GM18870 (cell line): Measurements from ENCODE around the gene ASCC2.
"Not testable (repeated sequence)": the region's sequence is repeated elsewhere in the genome, so short reads cannot be mapped to it uniquely, and the experiment has no call there.

Source experiments
- ATAC-seq: cut with Tn5 transposase; IDR thresholded peaks from one replicate; pipeline ENCODE4 v1.9.1; 2021; ENCODE audit warnings: moderate library complexity; ENCODE audit not compliant: unreplicated experiment

Gene ASCC2

DNA sequence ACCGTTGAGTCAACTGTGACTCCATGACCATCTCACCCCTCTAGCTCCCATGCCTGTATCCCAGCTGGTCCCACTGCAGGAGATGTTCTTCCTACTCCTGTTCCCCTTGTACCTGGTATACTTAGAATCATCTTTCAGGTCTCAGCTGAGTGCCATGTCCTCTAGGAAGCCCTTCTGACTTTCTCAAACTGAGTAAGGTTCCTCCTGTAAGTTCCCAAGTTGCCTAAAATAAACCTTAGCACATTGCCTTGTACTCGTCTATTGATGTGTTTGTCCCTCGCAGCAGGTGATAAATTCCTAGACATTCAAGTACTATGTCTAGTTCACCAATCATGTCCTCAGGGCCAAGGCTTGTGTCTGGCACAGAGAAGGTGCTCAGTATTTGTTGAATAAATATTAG lies 18.4 kb upstream of the ASCC2 start:
- ATAC-seq: no peak

DNA sequence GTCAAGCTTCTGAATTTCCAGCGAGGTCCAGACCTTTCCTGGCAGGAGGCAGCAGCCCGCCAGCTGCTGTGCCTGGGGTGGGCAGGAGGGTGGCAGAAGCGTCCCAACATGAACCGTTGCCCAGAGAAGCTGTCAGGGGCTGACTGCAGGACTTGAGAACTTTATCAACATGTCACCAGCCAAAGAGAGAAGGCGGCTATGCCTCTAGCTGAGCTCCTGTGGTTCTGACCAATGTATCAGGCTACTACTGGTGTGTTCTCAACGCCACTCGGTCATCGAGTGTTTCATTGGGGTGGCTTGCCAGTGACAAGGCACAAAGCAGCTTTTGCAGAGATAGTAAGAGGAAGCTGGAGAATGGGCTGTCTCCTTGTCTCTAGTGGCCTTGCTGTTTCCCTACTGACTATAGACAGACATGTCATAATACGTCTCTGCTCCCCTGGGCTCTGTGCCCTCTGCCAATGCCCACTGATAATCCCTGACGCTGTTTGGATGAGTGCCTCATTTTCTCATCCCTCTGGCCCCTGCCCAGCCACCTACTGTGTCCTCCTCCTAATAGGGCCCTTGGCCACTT lies 17.6 kb upstream of the ASCC2 start:
- no peak for ATAC-seq

DNA sequence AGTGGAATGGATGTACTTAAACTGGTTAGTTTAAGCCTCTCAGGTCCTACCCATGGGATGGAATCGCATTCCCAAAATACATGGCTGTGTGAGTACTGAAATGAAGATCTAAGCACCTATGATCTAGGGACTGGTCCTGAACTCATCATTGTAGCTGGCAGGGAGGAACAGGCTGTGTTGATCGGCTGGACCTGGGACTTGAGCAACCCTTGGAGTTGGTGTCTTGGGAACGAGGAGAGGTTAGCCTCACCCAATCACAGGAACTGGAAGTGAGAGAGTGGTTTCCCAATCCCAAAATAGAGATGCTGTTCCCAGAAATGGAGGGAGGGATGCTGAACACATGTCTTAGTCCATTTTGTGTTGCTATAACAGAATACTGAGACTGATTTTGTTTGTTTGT lies 16.4 kb upstream of the ASCC2 start:
- no peak for ATAC-seq

DNA sequence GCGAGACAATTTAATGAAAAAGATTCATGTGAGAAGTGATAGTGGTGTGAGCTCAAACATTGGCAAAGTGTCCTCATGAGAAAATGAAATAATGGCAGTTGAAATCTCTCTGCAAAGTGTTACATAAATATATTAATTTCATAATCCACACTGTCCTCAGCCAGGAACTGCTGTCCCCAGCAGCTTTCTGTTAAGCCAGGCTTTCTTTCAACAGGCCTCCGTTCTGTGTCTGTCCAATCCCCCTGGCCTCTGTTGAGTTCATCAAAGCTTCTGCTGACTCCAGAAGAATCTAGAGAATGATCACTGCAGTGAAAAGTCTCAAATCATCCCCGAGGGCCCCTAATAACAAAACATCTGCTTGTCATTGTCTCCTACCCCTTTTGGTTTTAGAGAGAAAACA lies 10.0 kb upstream of the ASCC2 start:
- no peak for ATAC-seq

DNA sequence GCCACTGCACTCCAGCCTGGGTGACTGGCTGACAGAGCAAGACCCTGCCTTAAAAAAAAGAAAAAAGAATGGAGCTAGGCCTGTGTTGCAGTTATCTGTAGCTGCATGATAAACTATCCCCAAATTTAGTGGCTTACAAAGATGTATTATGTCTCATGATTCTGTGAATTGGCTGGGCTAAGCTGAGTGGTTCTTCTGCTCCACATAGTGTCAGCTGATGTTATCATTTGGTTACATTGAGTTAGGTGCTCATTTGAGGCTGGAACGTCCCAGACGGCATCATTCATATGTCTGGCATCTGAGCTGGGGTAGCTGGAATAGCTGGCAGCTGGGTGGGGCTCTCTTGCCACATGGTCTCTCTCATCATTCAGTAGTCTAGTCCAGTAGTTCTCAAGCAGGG lies 8.2 kb upstream of the ASCC2 start:
- no peak for ATAC-seq

DNA sequence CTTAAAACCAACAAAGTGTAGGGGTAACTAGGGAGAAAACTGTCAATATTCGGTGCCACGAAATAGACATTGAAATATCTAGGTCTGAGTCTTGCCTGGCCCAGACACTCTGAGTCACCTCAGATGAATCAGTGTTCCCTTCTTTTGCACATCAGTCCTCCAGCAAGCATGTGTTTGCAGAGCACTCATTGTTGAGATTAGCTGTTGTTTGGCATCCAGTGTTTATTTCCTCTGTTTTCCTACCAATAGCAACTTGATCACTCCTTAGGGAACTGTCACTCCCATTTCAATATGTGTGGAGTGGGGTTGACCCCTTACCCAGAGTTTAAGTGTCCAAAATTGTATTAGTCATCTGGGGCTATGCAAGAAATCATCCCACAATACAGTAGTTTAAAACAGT lies 4.7 kb upstream of the ASCC2 start:
- no peak for ATAC-seq

DNA sequence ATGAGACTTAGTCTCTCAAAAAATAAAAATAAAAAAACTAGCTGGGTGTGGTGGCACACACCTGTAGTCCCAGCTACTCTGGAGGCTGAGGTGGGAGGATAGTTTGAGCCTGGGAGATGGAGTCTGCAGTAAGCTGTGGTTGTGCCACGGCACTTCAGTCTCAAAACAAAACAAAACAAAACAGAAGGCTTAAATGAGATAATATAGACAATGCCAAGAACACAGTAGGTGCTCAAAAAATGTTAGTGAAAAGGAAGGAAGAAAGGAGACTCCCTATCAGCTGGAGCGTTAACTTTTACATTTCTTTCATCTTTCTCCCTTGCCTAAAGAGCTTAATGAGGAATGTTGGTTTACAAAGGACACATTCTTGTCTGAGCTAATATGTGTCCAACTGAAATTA lies 4.1 kb upstream of the ASCC2 start:
- no peak for ATAC-seq

DNA sequence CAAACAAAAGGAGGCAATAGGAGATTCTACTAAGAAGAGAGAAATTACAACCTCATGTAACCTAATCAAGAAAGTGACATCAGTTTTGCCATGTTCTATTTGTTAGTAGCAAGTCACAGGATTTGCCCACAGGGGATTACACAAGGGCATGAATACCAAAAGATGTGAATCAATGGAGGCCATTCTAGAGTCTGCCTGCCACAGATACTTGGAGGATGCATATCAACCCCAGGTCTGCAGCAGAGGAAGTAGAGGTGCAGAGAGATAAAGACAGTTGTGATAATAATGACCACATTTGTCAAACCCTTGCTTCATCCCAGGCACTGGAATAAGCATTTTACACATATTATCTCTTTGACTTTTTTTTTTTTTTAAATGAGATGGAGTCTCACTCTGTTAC lies 2.4 kb upstream of the ASCC2 start:
- ATAC-seq: no peak

DNA sequence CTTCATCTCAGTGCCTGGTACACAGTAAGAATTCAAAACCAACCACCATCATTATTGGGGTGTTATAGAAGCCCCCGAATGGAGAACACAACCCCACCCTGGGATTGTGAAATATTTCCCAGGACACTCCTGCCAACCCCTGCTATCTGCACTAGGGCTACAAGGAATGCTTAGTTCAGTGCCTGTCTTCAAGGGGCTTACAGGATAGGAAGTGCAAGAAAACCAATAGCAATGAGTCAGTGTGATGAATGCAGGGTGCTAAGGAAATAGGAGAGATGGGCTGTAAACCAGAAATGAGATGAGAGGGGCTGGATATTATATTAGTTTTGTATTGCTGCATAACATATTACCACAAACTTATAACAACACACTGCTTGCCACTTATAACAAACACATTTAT lies 965 bp upstream of the ASCC2 start:
- no peak for ATAC-seq

DNA sequence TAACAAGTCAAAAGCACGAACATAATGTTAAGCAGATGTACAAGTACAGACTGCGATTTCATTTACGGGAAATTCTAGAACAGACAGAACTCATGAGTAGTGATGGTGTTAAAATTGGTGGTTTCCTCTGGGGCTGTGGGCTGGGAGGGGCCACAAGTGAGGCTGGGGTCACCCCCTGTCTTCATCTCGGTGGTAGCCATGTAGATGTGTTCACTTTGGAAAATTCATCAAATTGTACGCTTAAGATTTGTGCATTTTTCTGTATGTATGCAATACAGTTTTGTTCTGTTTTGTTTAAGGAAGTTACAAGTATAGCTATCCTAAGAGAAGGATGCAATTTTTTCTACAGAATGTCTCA lies 504 bp upstream of the ASCC2 start:
- peak; percentile 3 for ATAC-seq

DNA sequence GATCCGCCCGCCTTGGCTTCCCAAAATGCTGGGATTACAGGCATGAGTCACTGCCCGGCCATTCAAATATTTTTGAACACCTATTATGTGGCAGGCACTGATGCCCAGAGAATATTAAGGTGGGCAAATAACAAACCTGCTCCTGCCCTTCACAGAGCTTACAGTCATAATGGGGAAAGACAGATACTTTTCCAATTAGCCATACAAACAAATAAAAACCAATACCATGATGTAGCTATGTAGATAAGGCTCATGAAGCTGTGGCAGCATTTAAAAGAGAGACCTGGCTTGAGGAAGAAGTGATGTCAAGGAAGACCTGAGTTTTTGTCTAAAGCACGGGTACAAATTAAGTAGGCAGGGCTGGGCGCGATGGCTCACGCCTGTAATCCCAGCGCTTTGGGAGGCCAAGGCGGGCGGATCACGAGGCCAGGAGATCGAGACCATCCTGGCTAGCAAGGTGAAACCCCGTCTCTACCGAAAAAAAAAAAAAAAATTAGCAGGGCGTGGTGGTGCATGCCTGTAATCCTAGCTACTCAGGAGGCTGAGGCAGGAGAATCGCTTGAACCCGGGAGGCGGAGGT lies 1.2 kb downstream of the ASCC2 start:
- not testable (repeated sequence) for ATAC-seq

DNA sequence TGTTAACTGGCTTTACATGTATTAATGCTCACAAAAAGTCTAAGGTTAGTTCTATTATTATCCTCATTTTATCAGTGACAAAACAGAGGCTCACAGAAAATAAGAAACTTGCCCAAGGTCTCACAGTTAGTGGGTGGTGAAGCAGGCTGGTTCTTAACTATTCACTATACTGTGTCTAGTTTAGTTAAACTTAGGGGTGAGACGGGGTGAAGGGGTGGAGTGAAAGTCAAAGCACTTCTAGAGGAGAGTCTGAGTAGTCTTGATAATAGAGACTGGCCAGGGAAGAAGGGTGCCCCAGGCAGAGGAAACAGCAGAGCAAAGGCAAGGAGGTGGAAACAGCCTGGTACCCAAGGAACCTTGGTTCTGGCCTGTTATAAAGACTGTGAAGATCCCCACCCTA lies 4.0 kb downstream of the ASCC2 start:
- no peak for ATAC-seq

DNA sequence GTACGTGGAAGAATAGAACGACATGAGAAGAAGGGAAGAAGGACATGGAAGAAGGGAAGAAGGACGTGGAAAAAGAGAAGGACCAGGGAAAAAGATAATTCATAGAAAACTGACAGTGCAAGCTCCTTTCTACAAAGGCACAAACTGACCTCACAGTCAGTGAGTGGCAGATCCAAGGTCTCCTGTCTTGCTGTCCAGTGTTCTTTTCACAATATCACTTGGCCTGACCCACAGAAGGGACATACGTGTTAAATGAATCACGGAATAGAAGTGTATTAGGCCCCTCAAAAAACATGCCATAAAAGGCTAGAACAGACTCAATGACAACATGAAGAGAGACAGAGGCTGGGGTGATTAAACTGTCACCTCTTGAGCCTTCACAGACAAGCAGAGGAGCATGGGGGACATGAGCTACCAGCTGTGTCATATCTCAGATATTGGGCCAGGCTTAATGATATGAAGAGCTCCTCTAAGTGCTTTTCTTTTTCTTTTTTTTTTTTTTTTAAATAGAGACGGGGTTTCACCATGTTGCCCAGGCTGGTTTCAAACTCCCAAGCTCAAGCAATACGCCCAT lies 4.6 kb downstream of the ASCC2 start:
- ATAC-seq: no peak

DNA sequence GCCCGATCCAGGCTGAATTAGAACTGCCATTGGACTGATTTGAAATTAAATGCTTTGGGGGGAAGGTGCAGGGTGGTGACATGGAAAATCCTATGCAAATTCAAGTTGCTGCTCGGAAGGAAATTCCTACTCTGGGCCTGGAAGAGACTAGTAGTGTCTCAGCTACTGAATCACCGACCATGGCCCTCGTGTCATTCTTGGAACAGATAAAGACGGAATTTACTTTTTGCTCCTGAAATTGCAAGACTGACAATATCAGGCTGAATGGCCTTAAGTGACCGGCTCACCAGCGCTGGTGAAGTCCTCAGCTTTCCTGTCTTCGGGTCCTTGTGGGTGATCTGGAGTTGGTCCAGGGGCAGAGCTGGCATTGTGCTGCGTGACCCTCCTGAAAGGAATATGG lies 6.1 kb downstream of the ASCC2 start:
- ATAC-seq: no peak

DNA sequence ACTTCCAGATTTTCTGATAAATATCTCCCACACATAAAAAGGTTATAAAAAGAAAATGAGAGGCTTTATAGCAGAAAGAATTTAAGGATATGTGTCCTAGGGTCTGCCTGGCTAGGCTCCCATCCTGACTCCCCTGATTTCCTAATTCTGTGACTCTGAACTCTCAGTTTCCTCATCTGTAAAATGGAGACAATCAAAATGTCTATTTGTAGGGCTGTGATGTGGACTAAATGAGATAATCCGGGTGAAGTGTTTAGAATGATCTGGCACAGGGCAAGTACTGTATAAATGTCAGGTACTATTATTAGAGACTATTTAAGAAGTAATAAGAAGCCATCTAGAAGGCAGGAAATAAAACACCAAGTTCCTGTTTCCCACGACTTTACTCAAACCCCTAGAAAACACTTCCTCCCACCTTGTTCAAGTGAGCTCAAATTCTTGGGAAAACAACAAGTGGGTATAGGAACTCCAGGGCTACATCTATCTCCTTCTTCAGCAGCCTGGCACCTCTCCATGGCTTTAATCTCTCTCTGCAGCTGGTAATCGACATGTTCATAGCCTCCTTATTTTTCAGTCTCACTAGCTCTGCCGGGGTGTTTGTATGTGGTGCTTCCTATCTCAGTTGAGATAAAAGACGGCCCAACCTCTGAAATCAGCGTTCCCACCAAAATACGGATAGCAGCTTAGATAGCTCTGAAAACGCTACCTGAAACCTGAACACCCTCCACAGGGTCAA lies 6.7 kb downstream of the ASCC2 start:
- ATAC-seq: no peak

DNA sequence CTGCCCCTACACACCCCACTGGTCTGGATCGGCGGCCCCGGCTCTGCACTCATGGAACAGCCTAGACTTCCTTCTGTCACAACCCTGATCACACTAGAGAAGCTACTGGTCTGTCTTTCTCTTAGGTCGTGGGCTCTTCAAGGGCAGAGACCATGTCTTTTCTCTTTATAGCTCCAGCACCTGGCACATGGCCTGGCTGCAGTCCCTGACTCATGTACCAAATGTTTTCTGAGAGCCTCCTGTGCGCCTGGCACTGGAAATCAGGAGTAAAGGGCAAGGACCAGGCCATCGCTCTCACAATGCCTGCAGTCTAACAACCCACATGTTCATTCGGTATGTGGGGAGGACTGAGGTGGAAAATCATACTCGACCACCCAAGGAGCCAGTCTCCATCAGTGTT lies 7.5 kb downstream of the ASCC2 start:
- no peak for ATAC-seq

DNA sequence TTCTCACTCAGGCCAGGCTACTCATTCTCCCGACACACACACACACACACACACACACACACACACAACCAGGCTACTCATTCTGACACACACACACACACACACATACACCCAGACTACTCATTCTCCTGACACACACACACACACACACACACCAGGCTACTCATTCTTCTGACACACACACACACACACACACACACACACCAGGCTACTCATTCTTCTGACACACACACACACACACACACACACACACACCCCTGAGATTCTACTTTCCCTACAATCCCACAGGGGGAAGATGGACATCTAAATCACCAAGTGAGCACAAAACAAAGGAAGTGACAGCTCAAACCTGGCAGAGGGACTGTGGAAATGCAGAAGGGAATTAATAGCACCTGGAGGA lies 10.3 kb downstream of the ASCC2 start:
- ATAC-seq: not testable (repeated sequence)

DNA sequence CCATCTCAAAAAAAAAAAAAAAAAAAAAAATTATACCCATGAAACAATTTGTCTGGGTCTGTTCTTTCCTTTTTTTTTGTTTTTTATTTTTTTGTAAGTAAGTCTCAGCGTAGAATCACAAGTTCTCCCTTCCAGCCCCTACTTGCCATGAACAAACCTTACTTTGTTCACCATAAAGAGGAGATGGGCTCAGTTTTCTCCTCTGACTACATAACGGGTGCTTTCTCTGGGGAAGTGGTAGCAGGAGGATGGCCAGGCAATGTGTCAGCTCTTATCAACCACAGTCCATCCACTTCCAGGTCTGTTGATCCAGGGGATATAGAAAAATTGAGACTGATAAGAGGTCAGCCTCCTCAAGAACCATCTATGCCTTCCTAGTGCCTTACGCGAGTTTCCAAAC lies 11.0 kb downstream of the ASCC2 start:
- no peak for ATAC-seq

DNA sequence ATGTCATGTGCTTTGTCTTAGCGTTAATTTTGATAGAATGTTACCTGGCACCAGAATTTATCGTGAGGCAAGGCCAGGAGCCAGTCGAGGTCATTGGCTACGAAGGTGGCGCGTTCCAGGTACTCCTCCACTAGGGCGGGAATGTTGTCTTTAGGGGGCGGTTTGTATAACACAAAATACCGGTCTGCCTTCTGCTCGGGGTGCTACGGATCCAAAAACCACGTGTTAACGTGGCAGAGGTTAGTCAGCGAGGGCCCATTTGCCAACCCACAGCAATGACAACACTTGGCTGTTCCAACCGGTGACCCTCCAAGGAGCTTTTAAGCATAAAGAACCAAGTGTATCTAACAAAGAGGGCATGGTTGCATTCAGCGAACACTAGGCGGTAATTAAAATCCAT lies 12.5 kb downstream of the ASCC2 start:
- ATAC-seq: no peak

DNA sequence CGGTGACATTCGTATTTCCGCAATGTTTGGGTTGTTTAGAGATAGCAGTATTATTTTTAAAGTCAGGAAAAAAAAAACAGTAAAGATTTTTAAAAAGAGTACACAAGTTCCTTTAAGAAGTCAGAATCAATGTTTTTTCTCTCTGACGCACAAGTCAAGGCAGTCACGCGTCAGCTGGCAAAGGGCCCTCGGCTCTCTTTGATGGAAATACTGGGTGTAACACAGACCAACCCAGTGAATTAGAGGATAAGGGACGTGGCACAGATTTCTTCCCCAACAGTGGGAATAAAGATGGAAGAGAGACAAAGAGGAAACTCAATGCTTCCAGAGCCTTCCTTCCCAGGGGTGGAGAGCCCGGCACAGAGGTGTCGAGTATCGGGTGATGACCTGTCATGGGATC lies 13.4 kb downstream of the ASCC2 start:
- no peak for ATAC-seq

DNA sequence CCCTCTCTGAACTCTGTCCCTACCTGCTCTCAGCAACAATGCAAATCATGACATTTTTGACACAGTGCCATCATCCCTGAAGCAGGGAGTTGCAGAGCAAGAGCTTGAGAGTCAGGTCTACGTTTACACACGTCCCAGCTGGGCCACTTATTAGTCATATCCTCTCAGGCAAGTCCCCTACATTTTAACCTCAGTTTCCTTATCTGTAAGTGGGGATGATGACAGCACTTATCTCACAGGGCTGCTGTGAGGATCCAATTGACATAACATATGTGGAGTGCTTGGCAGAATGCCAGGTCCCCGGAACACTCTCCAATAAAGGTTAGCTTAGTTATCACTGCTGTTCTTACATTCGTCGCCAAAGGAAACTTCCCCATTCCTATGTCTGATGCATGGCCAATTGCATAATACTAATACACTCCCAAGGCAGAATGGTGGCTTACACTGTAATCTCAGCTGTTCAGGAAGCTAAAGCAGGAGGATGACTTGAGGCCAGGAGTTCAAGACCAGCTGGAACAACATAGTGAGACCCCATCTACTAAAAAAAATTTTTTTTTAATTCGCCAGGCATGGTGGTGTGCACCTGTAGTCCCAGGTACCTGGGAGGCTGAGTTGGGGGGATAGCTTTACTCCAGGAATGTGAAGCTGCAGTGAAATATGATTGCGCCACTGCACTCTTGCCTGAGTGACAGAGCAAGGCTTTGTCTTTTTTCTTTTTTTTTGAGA lies 16.6 kb downstream of the ASCC2 start:
- ATAC-seq: no peak

DNA sequence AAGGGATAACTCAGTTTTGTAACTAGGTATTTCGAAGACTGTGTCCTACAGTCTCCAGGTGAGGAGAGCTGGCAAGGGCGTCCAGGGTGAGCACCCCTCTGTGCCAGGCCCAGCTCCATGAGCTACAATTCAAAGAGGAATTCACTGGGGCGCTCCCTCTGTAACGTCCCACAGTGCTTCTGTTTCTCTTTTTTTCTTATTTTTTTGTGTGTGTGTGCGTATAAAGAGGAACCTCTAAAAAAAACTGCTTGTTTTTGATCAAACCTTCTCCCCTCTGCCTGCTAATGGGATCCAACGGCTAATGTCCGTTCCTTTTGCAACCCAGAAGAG lies 17.1 kb downstream of the ASCC2 start:
- ATAC-seq: no peak
